ENCODE measurements around the gene CACNA1C.

DNA sequence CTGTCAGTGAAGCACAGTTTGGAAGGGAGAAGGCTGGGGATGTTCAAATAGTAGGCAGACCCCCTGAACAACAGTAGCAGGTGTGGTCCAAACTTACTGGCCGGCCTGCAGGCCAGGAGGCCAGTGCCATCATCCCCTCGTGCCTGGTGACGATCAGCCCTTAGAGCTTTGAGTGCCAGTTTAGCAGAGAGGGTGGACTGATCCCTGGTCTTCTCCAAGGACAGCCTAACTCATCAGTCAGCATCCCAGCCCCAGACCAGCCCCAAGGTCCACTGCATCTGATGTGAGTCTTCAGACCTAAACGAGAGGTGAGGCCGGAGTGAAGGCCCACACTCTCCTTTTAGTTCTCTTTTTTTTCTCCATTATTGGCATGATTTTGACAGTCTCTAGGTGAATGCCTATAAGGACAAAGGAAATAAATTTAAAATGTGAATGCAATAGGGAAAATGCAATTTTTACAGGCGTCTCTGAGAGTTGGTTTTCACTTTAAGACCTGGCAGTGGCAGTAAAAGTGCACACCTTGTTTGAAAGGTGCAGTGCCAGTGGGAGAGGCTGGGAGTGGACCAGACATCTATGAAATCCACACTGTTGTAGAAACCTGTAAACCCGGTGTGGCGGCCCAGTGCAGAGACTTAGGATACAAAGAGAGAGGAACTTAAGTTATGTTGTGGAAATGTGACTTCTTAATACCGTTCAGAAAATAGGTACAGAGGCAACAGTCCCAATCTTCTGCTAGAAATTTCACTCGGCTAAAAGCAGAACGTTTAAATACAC is 311.2 kb downstream of the CACNA1C start:
- TF ChIP-seq POLR2A (IDR thresholded peaks at IDR 0.05), result no peak
- TF ChIP-seq, protein P1, sequence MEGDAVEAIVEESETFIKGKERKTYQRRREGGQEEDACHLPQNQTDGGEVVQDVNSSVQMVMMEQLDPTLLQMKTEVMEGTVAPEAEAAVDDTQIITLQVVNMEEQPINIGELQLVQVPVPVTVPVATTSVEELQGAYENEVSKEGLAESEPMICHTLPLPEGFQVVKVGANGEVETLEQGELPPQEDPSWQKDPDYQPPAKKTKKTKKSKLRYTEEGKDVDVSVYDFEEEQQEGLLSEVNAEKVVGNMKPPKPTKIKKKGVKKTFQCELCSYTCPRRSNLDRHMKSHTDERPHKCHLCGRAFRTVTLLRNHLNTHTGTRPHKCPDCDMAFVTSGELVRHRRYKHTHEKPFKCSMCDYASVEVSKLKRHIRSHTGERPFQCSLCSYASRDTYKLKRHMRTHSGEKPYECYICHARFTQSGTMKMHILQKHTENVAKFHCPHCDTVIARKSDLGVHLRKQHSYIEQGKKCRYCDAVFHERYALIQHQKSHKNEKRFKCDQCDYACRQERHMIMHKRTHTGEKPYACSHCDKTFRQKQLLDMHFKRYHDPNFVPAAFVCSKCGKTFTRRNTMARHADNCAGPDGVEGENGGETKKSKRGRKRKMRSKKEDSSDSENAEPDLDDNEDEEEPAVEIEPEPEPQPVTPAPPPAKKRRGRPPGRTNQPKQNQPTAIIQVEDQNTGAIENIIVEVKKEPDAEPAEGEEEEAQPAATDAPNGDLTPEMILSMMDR (IDR thresholded peaks at IDR 0.05), result no peak
